H1 (cell line): ENCODE results near the gene SMG5. TPM values are rescaled to one million over a fixed set of nuclear protein-coding genes. Genes with fewer than 3 reads are reported as not detected.

Experiments used
- CTCF ChIA-PET: fragments of 300-600 bp; sonication (Branson Sonifier 250); formaldehyde crosslinking; loops from one replicate; lab custom pipeline; 2021; ENCODE audit not compliant: partially characterized antibody; lab: Charles Lee
- POLR2A ChIA-PET: fragments of 300-600 bp; sonication (Branson Sonifier 250); formaldehyde crosslinking; loops from one replicate; lab custom pipeline; 2021; ENCODE audit warnings: inconsistent platforms; ENCODE audit not compliant: partially characterized antibody; lab: Charles Lee
- DNase-seq, 2 experiments: peaks; one replicate each; pipeline versions ENCODE4 v3.0.0 to v3.0.0-alpha.2; 2010 to 2022; ENCODE audit warnings: low spot score in 2 of 2, low read depth in 1 of 2, mixed read lengths in 1 of 2
- FAIRE-seq: peaks from 2 replicates; lab custom pipeline; 2011; peaks lifted over from hg19 to GRCh38; lab: Jason Lieb, UNC
- H2AFZ ChIP-seq: 2 replicates; pipeline ENCODE4 v1.8.1; 2012; ENCODE audit warnings: low read length, inconsistent platforms
- H2AK5ac ChIP-seq: 2 replicates; pipeline ENCODE4 v1.6.1; 2013; ENCODE audit warnings: low read depth, low read length
- H2BK120ac ChIP-seq: replicated peaks from 2 replicates; pipeline ENCODE3; 2013; ENCODE audit warnings: low read depth, low read length, inconsistent platforms
- H2BK12ac ChIP-seq: 2 replicates; pipeline ENCODE4 v1.6.1; 2013; ENCODE audit warnings: low read depth, low read length
- H2BK15ac ChIP-seq: 2 replicates; pipeline ENCODE4 v1.6.1; 2013; ENCODE audit warnings: low read length
- H2BK20ac ChIP-seq: 2 replicates; pipeline ENCODE4 v1.6.1; 2013; ENCODE audit warnings: low read length
- H2BK5ac ChIP-seq: 2 replicates; pipeline ENCODE4 v1.6.1; 2013; ENCODE audit warnings: low read depth, low read length
- H3K14ac ChIP-seq: 2 replicates; pipeline ENCODE4 v1.6.1; 2013; ENCODE audit warnings: inconsistent platforms; ENCODE audit not compliant: insufficient read length
- H3K18ac ChIP-seq: 2 replicates; pipeline ENCODE4 v1.6.1; 2013; ENCODE audit warnings: low read length; ENCODE audit errors: extremely low read depth
- H3K23ac ChIP-seq: 2 replicates; pipeline ENCODE4 v1.6.1; 2013; ENCODE audit warnings: inconsistent platforms; ENCODE audit not compliant: insufficient read length
- H3K23me2 ChIP-seq: 2 replicates; pipeline ENCODE4 v1.6.1; 2013; ENCODE audit warnings: low read depth, low read length
- H3K27ac ChIP-seq: 2 replicates; pipeline ENCODE4 v1.6.1; 2011; ENCODE audit warnings: low read depth, low read length, inconsistent platforms
- H3K27me3 ChIP-seq, 4 experiments: replicated peaks in 1 of 4; 1 replicate in 1 of 4; 2 replicates in 3 of 4; pipeline versions ENCODE4 v1.6.1 to v1.8.1; 2011 to 2013; ENCODE audit warnings: low read length in 3 of 4, mild to moderate bottlenecking in 3 of 4, inconsistent platforms in 2 of 4, mixed read lengths in 2 of 4, moderate library complexity in 1 of 4; ENCODE audit not compliant: control insufficient read depth in 3 of 4, insufficient read depth in 3 of 4; ENCODE audit errors: extremely low read depth in 1 of 4
- H3K36me3 ChIP-seq, 4 experiments: 2 replicates each; pipeline versions ENCODE4 v1.6.1 to v1.8.1; 2011 to 2013; ENCODE audit warnings: mild to moderate bottlenecking in 4 of 4, low read length in 3 of 4, moderate library complexity in 2 of 4, control low read depth in 1 of 4, inconsistent platforms in 1 of 4; ENCODE audit not compliant: insufficient read depth in 4 of 4, control insufficient read depth in 2 of 4
- H3K4ac ChIP-seq: replicated peaks from 2 replicates; pipeline ENCODE3; 2013; ENCODE audit warnings: low read length, low read depth, mixed read lengths, inconsistent platforms; ENCODE audit not compliant: insufficient read length
- H3K4me1 ChIP-seq, 4 experiments: replicated peaks in 1 of 4; 1 replicate in 1 of 4; 2 replicates in 3 of 4; pipeline versions ENCODE4 v1.6.1 to v1.8.1; 2011 to 2013; ENCODE audit warnings: low read length in 3 of 4, inconsistent platforms in 2 of 4, mixed read lengths in 1 of 4; ENCODE audit not compliant: insufficient read depth in 4 of 4, control insufficient read depth in 3 of 4
- H3K4me2 ChIP-seq, 2 experiments: 2 replicates each; pipeline versions ENCODE4 v1.6.1 to v1.8.1; 2011 to 2013; ENCODE audit warnings: low read depth in 2 of 2, low read length in 2 of 2, control low read depth in 1 of 2, inconsistent platforms in 1 of 2, mild to moderate bottlenecking in 1 of 2; ENCODE audit not compliant: insufficient read depth in 1 of 2
- H3K4me3 ChIP-seq, 4 experiments: fragments of 200-600, 300-600 bp in 1 of 4; sonication (generic), shearing (Covaris generic), sonication (Bioruptor Twin) in 1 of 4; 2 replicates each; pipeline versions ENCODE4 v1.5.1 to v1.8.1; 2011 to 2016; ENCODE audit warnings: low read length in 4 of 4, low read depth in 3 of 4, control low read depth in 2 of 4, inconsistent platforms in 2 of 4, mild to moderate bottlenecking in 2 of 4, mixed read lengths in 1 of 4, moderate library complexity in 1 of 4; ENCODE audit not compliant: insufficient read depth in 2 of 4; ENCODE audit errors: extremely low read depth in 1 of 4
- H3K56ac ChIP-seq: replicated peaks from 2 replicates; pipeline ENCODE3; 2013; ENCODE audit warnings: low read depth, mild to moderate bottlenecking, mixed read lengths, low read length, inconsistent platforms; ENCODE audit not compliant: insufficient read length
- H3K79me1 ChIP-seq: 2 replicates; pipeline ENCODE4 v1.6.1; 2013; ENCODE audit warnings: low read depth, low read length, control low read depth
- H3K79me2 ChIP-seq, 2 experiments: 2 replicates each; pipeline versions ENCODE4 v1.6.1 to v1.8.1; 2012 to 2013; ENCODE audit warnings: low read length in 2 of 2, mild to moderate bottlenecking in 2 of 2, inconsistent platforms in 1 of 2; ENCODE audit not compliant: insufficient read depth in 2 of 2, control insufficient read depth in 1 of 2
- H3K9ac ChIP-seq, 4 experiments: replicated peaks in 1 of 4; 1 replicate in 1 of 4; 2 replicates in 3 of 4; pipeline versions ENCODE4 v1.6.1 to v1.8.1; 2011 to 2013; ENCODE audit warnings: low read depth in 3 of 4, low read length in 3 of 4, control low read depth in 2 of 4, mild to moderate bottlenecking in 2 of 4, moderate library complexity in 2 of 4, inconsistent platforms in 1 of 4; ENCODE audit errors: extremely low read depth in 1 of 4
- H3K9me3 ChIP-seq, 2 experiments: 2 replicates each; pipeline versions ENCODE4 v1.6.1 to v1.8.1; 2012 to 2013; ENCODE audit warnings: mild to moderate bottlenecking in 2 of 2, moderate library complexity in 2 of 2, control low read depth in 1 of 2, inconsistent platforms in 1 of 2, low read depth in 1 of 2, low read length in 1 of 2, mixed read lengths in 1 of 2; ENCODE audit not compliant: insufficient read depth in 2 of 2
- H4K20me1 ChIP-seq, 2 experiments: replicated peaks in 1 of 2; 2 replicates each; pipeline versions ENCODE3 to v1.8.1; 2011 to 2013; ENCODE audit warnings: inconsistent platforms in 2 of 2, low read length in 2 of 2, mild to moderate bottlenecking in 1 of 2; ENCODE audit not compliant: insufficient read depth in 2 of 2, control insufficient read depth in 1 of 2
- H4K5ac ChIP-seq: 2 replicates; pipeline ENCODE4 v1.6.1; 2013; ENCODE audit warnings: low read length, low read depth, mixed read lengths, inconsistent platforms; ENCODE audit not compliant: insufficient read length
- H4K8ac ChIP-seq: 2 replicates; pipeline ENCODE4 v1.8.0; 2013; ENCODE audit warnings: mild to moderate bottlenecking, moderate library complexity, low read length, inconsistent platforms; ENCODE audit not compliant: insufficient read depth; ENCODE audit errors: extremely low read depth
- H4K91ac ChIP-seq: replicated peaks from 2 replicates; pipeline ENCODE3; 2013; ENCODE audit warnings: low read length, mixed read lengths, inconsistent platforms; ENCODE audit not compliant: insufficient read length
- CEBPB ChIP-seq: IDR thresholded peaks from 2 replicates; pipeline ENCODE4 v1.6.1; 2012; ENCODE audit warnings: low read depth, low read length
- HDAC2 ChIP-seq, 2 experiments: fragments of 300-600 bp in 1 of 2; sonication (generic) in 1 of 2; IDR thresholded peaks; 2 replicates each; pipeline ENCODE4 v1.6.1; 2011 to 2012; ENCODE audit warnings: low read depth in 2 of 2, low read length in 2 of 2, mild to moderate bottlenecking in 2 of 2, moderate library complexity in 2 of 2, borderline replicate concordance in 1 of 2, inconsistent platforms in 1 of 2
- KDM1A ChIP-seq: fragments of 200-600, 300-600 bp; sonication (generic); IDR thresholded peaks from 2 replicates; pipeline ENCODE4 v1.7.1; 2016; ENCODE audit warnings: mild to moderate bottlenecking, low read length, borderline replicate concordance
- KDM5A ChIP-seq: fragments of 200-600 bp; IDR thresholded peaks from 2 replicates; pipeline ENCODE4 v1.7.1; 2012; ENCODE audit warnings: mild to moderate bottlenecking, low read length, inconsistent platforms, mixed read lengths
- NANOG ChIP-seq: IDR thresholded peaks from 2 replicates; pipeline ENCODE4 v1.6.1; 2011; ENCODE audit warnings: low read length, low read depth, mild to moderate bottlenecking, inconsistent platforms; ENCODE audit not compliant: insufficient read depth, poor library complexity, severe bottlenecking
- NRF1 ChIP-seq: IDR thresholded peaks from 2 replicates; pipeline ENCODE4 v1.6.1; 2011; ENCODE audit warnings: mild to moderate bottlenecking, low read depth, low read length, improper control_type of control experiment
- POLR2A ChIP-seq, 2 experiments: IDR thresholded peaks; 1 replicate in 1 of 2; 2 replicates in 1 of 2; pipeline ENCODE4 v1.6.1; 2011; ENCODE audit warnings: low read depth in 2 of 2, low read length in 2 of 2, mild to moderate bottlenecking in 2 of 2; ENCODE audit errors: control extremely low read depth in 1 of 2
- RNF2 ChIP-seq: fragments of 200-900, 300-1000 bp; sonication (generic); IDR thresholded peaks from 2 replicates; pipeline ENCODE4 v1.7.1; 2016; ENCODE audit warnings: borderline replicate concordance, low read depth, mild to moderate bottlenecking, antibody characterized with exemption, low read length; ENCODE audit not compliant: poor library complexity, severe bottlenecking; ENCODE audit errors: missing control alignments
- SP4 ChIP-seq: IDR thresholded peaks from 2 replicates; pipeline ENCODE4 v1.6.1; 2012; ENCODE audit warnings: low read length, inconsistent platforms
- SRF ChIP-seq: IDR thresholded peaks from 2 replicates; pipeline ENCODE4 v1.6.1; 2011; ENCODE audit warnings: mild to moderate bottlenecking, low read depth, low read length, moderate library complexity
- TBP ChIP-seq: IDR thresholded peaks from 2 replicates; pipeline ENCODE4 v1.6.1; 2011; ENCODE audit warnings: low read depth, low read length, improper control_type of control experiment
- WGBS, 2 experiments: shearing (Covaris generic) in 1 of 2; methylation state at CpG; one replicate each; pipeline versions ENCODE4 v1.1.6 to v1.1.7; 2013 to 2015; ENCODE audit warnings: low lambda C conversion rate in 2 of 2, mixed read lengths in 2 of 2, inconsistent platforms in 1 of 2, low coverage in 1 of 2, missing lambda C conversion rate in 1 of 2; ENCODE audit not compliant: insufficient replicate concordance in 2 of 2, insufficient coverage in 1 of 2, insufficient read length in 1 of 2; ENCODE audit errors: extremely low coverage in 1 of 2, missing lambda C conversion rate in 1 of 2; 5-methylcytosine and 5-hydroxymethylcytosine counted together
- polyA plus RNA-seq, 7 experiments: library from polyadenylated mRNA; depleted of rRNA in 3 of 7; stranded (reverse) in 5 of 7; unstranded in 2 of 7; fragments of >200 nt in 5 of 7; fragments of 200-250 nt in 2 of 7; gene quantifications; 1 replicate in 5 of 7; 2 replicates in 1 of 7; 4 replicates in 1 of 7; pipeline versions ENCODE4 v1.2.1 to v1.2.3, GENCODE V29; 2011 to 2013; ENCODE audit warnings: missing spikeins in 2 of 7, mixed read lengths in 2 of 7
- total RNA-seq: library from RNA; stranded (reverse); fragmentation: NEBNext Ultra II Directional; extraction: Animal tissue kit (Norgen Biotek cat#: 25700); gene quantifications from 2 replicates; pipeline ENCODE4 v1.2.1, GENCODE V29; 2021

SMG5 gene
- total and polyA plus RNA-seq, 2 of the 8 experiments (the other 6 are each of a cell fraction or from before 2014, with no cell fraction given) = 32.7 to 98.0 TPM

DNA sequence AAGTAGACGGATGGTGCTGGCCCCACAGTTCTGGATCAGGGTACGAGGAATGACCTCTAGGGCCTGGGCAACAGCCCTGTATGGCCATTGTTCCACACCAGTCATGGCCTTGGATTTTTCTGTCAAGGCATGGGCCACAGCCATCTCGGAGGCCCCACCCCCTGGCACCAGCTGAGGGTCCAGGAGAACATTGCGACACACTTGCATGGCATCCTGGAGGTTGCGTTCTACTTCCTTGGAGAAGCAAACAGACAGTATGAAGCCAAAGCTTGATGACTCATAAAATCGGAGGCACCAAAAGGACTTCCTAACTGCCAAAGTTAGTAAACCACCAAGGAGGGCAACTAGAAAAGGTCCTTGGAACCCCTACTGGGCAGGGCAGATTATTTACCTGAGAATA is 28.3 kb upstream of the SMG5 start:
- H3K9me3 ChIP-seq = no peaks in the 10 kb centered on the region
- H3K27me3 ChIP-seq = no peaks in the 10 kb centered on the region
- H4K91ac ChIP-seq = no peak overlapping the region
- no peak overlapping the region for H3K27ac ChIP-seq
- no peak overlapping the region for H3K23ac ChIP-seq
- no peaks in the 10 kb centered on the region for H3K4me1 ChIP-seq
- TF ChIP-seq RNF2 = no peak
- no peak for TF ChIP-seq SRF
- no peak for TF ChIP-seq HDAC2 (IDR thresholded peaks at IDR 0.05; ENCODE audit: borderline replicate concordance in 1 of 2, low read depth in 2 of 2, low read length in 2 of 2)
- TF ChIP-seq CEBPB = peak; percentile 42; the same call in 1 of the 2 replicates
- no peak for TF ChIP-seq TBP
- 0 out of 3 replicates have a peak, but pooled peaks of 1 of the 2 experiments have one; percentile 28 for TF ChIP-seq POLR2A (IDR thresholded peaks at IDR 0.05; ENCODE audit: control extremely low read depth in 1 of 2, low read depth in 2 of 2, low read length in 2 of 2)
- no peak for TF ChIP-seq SP4
- TF ChIP-seq KDM5A = no peak
- no peak for TF ChIP-seq NRF1
- no peak for TF ChIP-seq KDM1A
- no peak for TF ChIP-seq NANOG
- no peak overlapping the region for H2BK5ac ChIP-seq
- H3K56ac ChIP-seq = no peak overlapping the region
- no peak overlapping the region for H3K4ac ChIP-seq
- peaks cover 0 to 5% of the 10 kb centered on the region in 2 experiments for H4K20me1 ChIP-seq
- no peaks in the 10 kb centered on the region for H3K23me2 ChIP-seq
- H4K5ac ChIP-seq = no peak overlapping the region
- no peak overlapping the region for H2AFZ ChIP-seq
- ChIA-PET POLR2A (interaction anchor here (1.3 to 2.6 kb wide), 3 partner anchors 14 to 39 kb away, joined by 3 to 9 read pairs (median 5); partner anchors contain the start of genes SMG5 and TMEM79), CTCF (interaction anchor here (1.4 kb wide), 1 partner anchor 88 kb away, joined by 3 read pairs; no protein-coding TSS in a partner anchor)
- H2BK20ac ChIP-seq = no peak overlapping the region
- WGBS, 2 experiments = 91% methylated on average over 6 of the region's 6 CpGs; no CpG with 5 or more reads in 1 of the 2 experiments
- H3K9ac ChIP-seq = no peak overlapping the region
- H3K18ac ChIP-seq = no peak overlapping the region
- H2AK5ac ChIP-seq = no peak overlapping the region
- no peak overlapping the region for H4K8ac ChIP-seq
- no peak for FAIRE-seq
- H3K4me2 ChIP-seq = no peak overlapping the region
- peaks cover 35 to 82% (median 66%) of the 10 kb centered on the region in 4 experiments for H3K36me3 ChIP-seq
- no peak overlapping the region for H3K14ac ChIP-seq
- H2BK12ac ChIP-seq = no peak overlapping the region
- H3K79me2 ChIP-seq = no peaks in the 10 kb centered on the region
- H3K79me1 ChIP-seq = no peaks in the 10 kb centered on the region
- H3K4me3 ChIP-seq = no peak overlapping the region
- H2BK15ac ChIP-seq = no peak overlapping the region
- H2BK120ac ChIP-seq = no peak overlapping the region
- no peak for DNase-seq
